K562 (cell line): Measurements from ENCODE around the gene ABHD16A. TPM values are rescaled to one million over a fixed set of nuclear protein-coding genes. Genes with fewer than 3 reads are reported as not detected.

ENCODE experiments used
- ATAC-seq: fragments of 200-7000 bp; cut with Tn5 transposase; 3 replicates; pipeline ENCODE4 v1.9.1; 2020; ENCODE audit warnings: moderate library complexity
- BruUV-seq: library from RNA; stranded (reverse); fragments of 400-500 nt; replicated peaks from 2 replicates; lab custom pipeline; 2021; lab: Mats Ljungman, UMichigan
- CTCF ChIA-PET: fragments of 300-600 bp; formaldehyde crosslinking; extraction: SDS; loops from one replicate; lab custom pipeline; 2021; ENCODE audit warnings: low intra/inter-chr PET ratio; lab: Yijun Ruan, JAX
- POLR2A ChIA-PET: fragments of 300-600, 350-650 bp; sonication (Branson Sonifier 250); formaldehyde crosslinking; extraction: SDS; loops from one replicate; lab custom pipeline; 2021; ENCODE audit warnings: antibody characterized with exemption, inconsistent platforms; lab: Yijun Ruan, JAX
- DNase-seq, 4 experiments: peaks; one replicate each; pipeline versions ENCODE4 v3.0.0 to v3.0.0-alpha.2; 2011 to 2018; ENCODE audit warnings: low spot score in 3 of 4, mixed read lengths in 3 of 4; ENCODE audit errors: extremely low read depth in 1 of 4
- FAIRE-seq: peaks from 2 replicates; lab custom pipeline; 2011; peaks lifted over from hg19 to GRCh38; lab: Jason Lieb, UNC
- H2AFZ ChIP-seq: 2 replicates; pipeline ENCODE4 v1.6.0; 2011; ENCODE audit warnings: low read depth, low read length, control low read depth, inconsistent platforms
- H3K27ac ChIP-seq: fragments of 200-600 bp; 3 replicates; pipeline ENCODE4 v1.8.0; 2011; ENCODE audit warnings: low read depth, mild to moderate bottlenecking, control low read depth, inconsistent platforms, low read length, moderate library complexity, mixed read lengths; ENCODE audit errors: extremely low read depth
- H3K27me3 ChIP-seq, 2 experiments: fragments of 300-600 bp in 1 of 2; 2 replicates in 1 of 2; 3 replicates in 1 of 2; pipeline versions ENCODE4 v1.6.0 to v1.8.0; 2011; ENCODE audit warnings: inconsistent platforms in 2 of 2, low read length in 2 of 2, mild to moderate bottlenecking in 1 of 2, mixed read lengths in 1 of 2, moderate library complexity in 1 of 2; ENCODE audit not compliant: control insufficient read depth in 2 of 2, insufficient read depth in 2 of 2
- H3K36me3 ChIP-seq: fragments of 300-600 bp; 3 replicates; pipeline ENCODE4 v1.8.0; 2011; ENCODE audit warnings: mild to moderate bottlenecking, low read length, inconsistent platforms; ENCODE audit not compliant: control insufficient read depth, insufficient read depth
- H3K4me1 ChIP-seq, 2 experiments: fragments of 200-600 bp in 1 of 2; replicated peaks in 1 of 2; 2 replicates in 1 of 2; 3 replicates in 1 of 2; pipeline versions ENCODE4 v1.5.1 to v1.8.0; 2011; ENCODE audit warnings: inconsistent platforms in 2 of 2, low read length in 2 of 2, mild to moderate bottlenecking in 1 of 2, mixed read lengths in 1 of 2, moderate library complexity in 1 of 2; ENCODE audit not compliant: control insufficient read depth in 2 of 2, insufficient read depth in 2 of 2
- H3K4me2 ChIP-seq: 2 replicates; pipeline ENCODE4 v1.6.1; 2011; ENCODE audit warnings: low read length, control low read depth, inconsistent platforms, mixed read lengths; ENCODE audit not compliant: insufficient read depth
- H3K4me3 ChIP-seq: fragments of 200-600 bp; sonication (generic), shearing (Covaris generic); 2 replicates; pipeline ENCODE4 v1.5.1; 2016; ENCODE audit warnings: control low read depth, inconsistent platforms
- H3K79me2 ChIP-seq: fragments of 200-600 bp; 3 replicates; pipeline ENCODE4 v1.8.0; 2011; ENCODE audit warnings: low read length, inconsistent platforms; ENCODE audit not compliant: control insufficient read depth, insufficient read depth
- H3K9ac ChIP-seq, 2 experiments: 2 replicates each; pipeline versions ENCODE4 v1.6.0 to v1.6.1; 2011; ENCODE audit warnings: low read depth in 2 of 2, low read length in 2 of 2, control low read depth in 1 of 2, inconsistent platforms in 1 of 2, mild to moderate bottlenecking in 1 of 2, mixed read lengths in 1 of 2; ENCODE audit not compliant: insufficient read depth in 1 of 2
- H3K9me1 ChIP-seq: one replicate; pipeline ENCODE4 v1.6.0; 2011; ENCODE audit warnings: inconsistent platforms, mild to moderate bottlenecking, low read length, moderate library complexity; ENCODE audit not compliant: control insufficient read depth, insufficient read depth
- H3K9me3 ChIP-seq: replicated peaks from 2 replicates; pipeline ENCODE4 v1.5.1; 2011; ENCODE audit warnings: low read depth, low read length, inconsistent platforms; ENCODE audit not compliant: control insufficient read depth, insufficient read depth
- H4K20me1 ChIP-seq: replicated peaks from 2 replicates; pipeline ENCODE4 v1.6.1; 2011; ENCODE audit warnings: low read length, inconsistent platforms, mixed read lengths; ENCODE audit not compliant: control insufficient read depth, insufficient read depth
- DIDO1 ChIP-seq: fragments of 450-650 bp; IDR thresholded peaks from 2 replicates; pipeline ENCODE4 v1.6.1; 2016; ENCODE audit warnings: low read depth, missing biosample characterization, missing genetic modification characterization
- E4F1 ChIP-seq: fragments of 250-450 bp; sonication (Bioruptor Pico); IDR thresholded peaks from 2 replicates; pipeline ENCODE4 v1.5.0; 2021; ENCODE audit warnings: mild to moderate bottlenecking, borderline replicate concordance
- HDAC1 ChIP-seq, 2 experiments: fragments of 450-650 bp; IDR thresholded peaks; 2 replicates each; pipeline ENCODE4 v1.6.1; 2016 to 2017; ENCODE audit warnings: inconsistent platforms in 1 of 2, mild to moderate bottlenecking in 1 of 2, moderate library complexity in 1 of 2
- YBX1 ChIP-seq: fragments of 450-650 bp; IDR thresholded peaks from 2 replicates; pipeline ENCODE4 v1.7.1; 2016; ENCODE audit warnings: mild to moderate bottlenecking
- ZNF318 ChIP-seq, 2 experiments: fragments of 450-650 bp; IDR thresholded peaks; 2 replicates each; pipeline ENCODE4 v1.6.1; 2016; ENCODE audit warnings: mild to moderate bottlenecking in 2 of 2, borderline replicate concordance in 1 of 2, low read depth in 1 of 2, moderate library complexity in 1 of 2
- ZNF511 ChIP-seq: sonication (generic); formaldehyde crosslinking; IDR thresholded peaks from 2 replicates; pipeline ENCODE4 v1.8.0; 2022; ENCODE audit warnings: mild to moderate bottlenecking, missing genetic modification reagents
- WGBS: fragments of 100-300 bp; shearing (Covaris generic); methylation state at CpG from one replicate; pipeline ENCODE4 v1.1.6; 2016; ENCODE audit warnings: low coverage, mixed read lengths; ENCODE audit not compliant: insufficient coverage; ENCODE audit errors: missing lambda C conversion rate; 5-methylcytosine and 5-hydroxymethylcytosine counted together
- in situ Hi-C: fragments of 300-500 bp; cut with MboI; formaldehyde crosslinking; loops from 4 replicates; pipeline ENCODE4 v1.15.0; 2018; ENCODE audit warnings: inconsistent platforms, mixed read lengths
- intact Hi-C: fragments of 100-400 bp; cut with micrococcal nuclease; formaldehyde crosslinking; loops from 2 replicates; pipeline ENCODE4 v1.14.2; 2022
- polyA plus RNA-seq, 8 experiments: library from polyadenylated mRNA; depleted of rRNA in 4 of 8; stranded (reverse) in 5 of 8; unstranded in 3 of 8; fragments of >200 nt; fragmentation: Nextera tagmentation in 2 of 8; fragmentation: Illumina TruSeq in 1 of 8; extraction: Ambion mirVana in 2 of 8; extraction: Trizol in 1 of 8; gene quantifications; 2 replicates each; pipeline versions ENCODE4 v1.2.1 to v1.2.3, GENCODE V29; 2011 to 2014; ENCODE audit warnings: inconsistent platforms in 1 of 8, missing spikeins in 1 of 8
- total RNA-seq, 7 experiments: library from RNA; depleted of rRNA in 6 of 7; stranded (reverse); fragments of >200 nt in 6 of 7; fragmentation: Illumina TruSeq in 2 of 7; extraction: Trizol in 2 of 7; gene quantifications; 2 replicates each; pipeline versions ENCODE4 v1.2.1 to v1.2.3, GENCODE V29; 2011 to 2021; ENCODE audit warnings: low replicate concordance in 1 of 7

Gene ABHD16A
- total and polyA plus RNA-seq, 9 of the 15 experiments (the other 6 are each of a cell fraction or from before 2014, with no cell fraction given): 25.8 to 120 (median 81.6) TPM

- no peak for TF ChIP-seq ZNF511 (CRISPR knock-in tag)
- no peak for TF ChIP-seq DIDO1
- TF ChIP-seq E4F1 (CRISPR knock-in tag): no peak
- no peak for TF ChIP-seq YBX1
Observed at GRCh38 chr6:31700740-31701401, 2.3 kb downstream of the ABHD16A start (continued).

- no peak overlapping the region for H3K4me2 ChIP-seq
- WGBS: 54% methylated on average over 3 of the region's 3 CpGs
- ChIA-PET POLR2A (interaction anchor here (0.8 to 1.3 kb wide), 5 partner anchors 13 to 72 kb away, joined by 3 to 5 read pairs (median 3); partner anchors contain the start of genes BAG6 and MPIG6B), CTCF (interaction anchor here (0.7 kb wide), 1 partner anchor 331 kb away, joined by 3 read pairs; no protein-coding TSS in a partner anchor)
- no peak for FAIRE-seq
- H3K27me3 ChIP-seq: no peaks in the 10 kb centered on the region
- H2AFZ ChIP-seq: no peak overlapping the region
- peaks cover 5% of the 10 kb centered on the region for H3K9me1 ChIP-seq
- ATAC-seq: no peak
- peaks cover 45% of the 10 kb centered on the region for H3K79me2 ChIP-seq
- H3K4me3 ChIP-seq: no peak overlapping the region
- H4K20me1 ChIP-seq: no peaks in the 10 kb centered on the region; the same call in 1 of the 2 replicates
- H3K4me1 ChIP-seq: peaks cover 16 to 17% of the 10 kb centered on the region in 2 experiments
- peaks cover 83% of the 10 kb centered on the region for H3K36me3 ChIP-seq
- DNase-seq: no peak
- H3K9me3 ChIP-seq: no peaks in the 10 kb centered on the region
- in situ Hi-C loops (no loop called here), intact Hi-C loops (no loop called here)
- BruUV-seq: no TSS peak
- peak overlapping the region; percentile 12; the same call in 1 of the 3 replicates for H3K27ac ChIP-seq
- H3K9ac ChIP-seq: peak overlapping the region in 1 of 2 experiments; percentile 24; a peak in 1 of 4 replicates
- TF ChIP-seq HDAC1 (IDR thresholded peaks at IDR 0.05) (peak in 1 of 2 experiments; percentile 52; a peak in 2 of 4 replicates), ZNF318 (IDR thresholded peaks at IDR 0.05; ENCODE audit: borderline replicate concordance in 1 of 2, low read depth in 1 of 2) (peak in 1 of 2 experiments; percentile 16; a peak in 1 of 4 replicates)
Observed at GRCh38 chr6:31697555-31697954, 5.6 kb downstream of the ABHD16A start.
